Fibroblast of peridontal ligament (primary cell): Measurements from ENCODE around the gene ASB10.

ENCODE experiments used
- DNase-seq: peaks from one replicate; pipeline ENCODE4 v3.0.0-alpha.2; 2010; ENCODE audit errors: extremely low read depth

Gene ASB10

GRCh38 chr7:151166629-151167196 lies 20.3 kb downstream of the ASB10 start:
- no peak for DNase-seq

GRCh38 chr7:151161757-151162156 lies 25.3 kb downstream of the ASB10 start:
- no peak for DNase-seq

GRCh38 chr7:151157645-151158329 lies 29.3 kb downstream of the ASB10 start:
- DNase-seq, result no peak

- no peak for DNase-seq
Measured at GRCh38 chr7:151152643-151153513, 34.2 kb downstream of the ASB10 start.

- DNase-seq, result no peak
Measured at GRCh38 chr7:151150388-151150787, 36.7 kb downstream of the ASB10 start.

GRCh38 chr7:151148319-151149259 lies 38.5 kb downstream of the ASB10 start:
- DNase-seq, result no peak

- DNase-seq, result no peak
Measured at GRCh38 chr7:151146761-151147160, 40.3 kb downstream of the ASB10 start.

GRCh38 chr7:151144387-151144786 lies 42.7 kb downstream of the ASB10 start:
- DNase-seq, result no peak

GRCh38 chr7:151143261-151144015 lies 43.6 kb downstream of the ASB10 start:
- DNase-seq, result no peak

GRCh38 chr7:151142686-151143040 lies 44.4 kb downstream of the ASB10 start:
- no peak for DNase-seq

GRCh38 chr7:151141855-151142685 lies 45.0 kb downstream of the ASB10 start:
- no peak for DNase-seq

- no peak for DNase-seq
Measured at GRCh38 chr7:151141311-151141854, 45.7 kb downstream of the ASB10 start.

- DNase-seq, result no peak
Measured at GRCh38 chr7:151140826-151141225, 46.2 kb downstream of the ASB10 start.

- DNase-seq, result no peak
Measured at GRCh38 chr7:151139791-151140190, 47.3 kb downstream of the ASB10 start.

GRCh38 chr7:151139071-151139790 lies 47.8 kb downstream of the ASB10 start:
- no peak for DNase-seq

- no peak for DNase-seq
Measured at GRCh38 chr7:151138153-151138851, 48.7 kb downstream of the ASB10 start.

- DNase-seq, result no peak
Measured at GRCh38 chr7:151137791-151138152, 49.3 kb downstream of the ASB10 start.

- no peak for DNase-seq
Measured at GRCh38 chr7:151137076-151137675, 49.9 kb downstream of the ASB10 start.
